NOMO-1 treated with dmso at 0.1 percent for 144 hours (cell line): ENCODE measurements around the gene CELF2.

ENCODE experiments used
- DNase-seq: peaks from one replicate; lab custom pipeline; 2025; ENCODE audit not compliant: unreplicated experiment; lab: John Stamatoyannopoulos, UW

Gene CELF2

DNA sequence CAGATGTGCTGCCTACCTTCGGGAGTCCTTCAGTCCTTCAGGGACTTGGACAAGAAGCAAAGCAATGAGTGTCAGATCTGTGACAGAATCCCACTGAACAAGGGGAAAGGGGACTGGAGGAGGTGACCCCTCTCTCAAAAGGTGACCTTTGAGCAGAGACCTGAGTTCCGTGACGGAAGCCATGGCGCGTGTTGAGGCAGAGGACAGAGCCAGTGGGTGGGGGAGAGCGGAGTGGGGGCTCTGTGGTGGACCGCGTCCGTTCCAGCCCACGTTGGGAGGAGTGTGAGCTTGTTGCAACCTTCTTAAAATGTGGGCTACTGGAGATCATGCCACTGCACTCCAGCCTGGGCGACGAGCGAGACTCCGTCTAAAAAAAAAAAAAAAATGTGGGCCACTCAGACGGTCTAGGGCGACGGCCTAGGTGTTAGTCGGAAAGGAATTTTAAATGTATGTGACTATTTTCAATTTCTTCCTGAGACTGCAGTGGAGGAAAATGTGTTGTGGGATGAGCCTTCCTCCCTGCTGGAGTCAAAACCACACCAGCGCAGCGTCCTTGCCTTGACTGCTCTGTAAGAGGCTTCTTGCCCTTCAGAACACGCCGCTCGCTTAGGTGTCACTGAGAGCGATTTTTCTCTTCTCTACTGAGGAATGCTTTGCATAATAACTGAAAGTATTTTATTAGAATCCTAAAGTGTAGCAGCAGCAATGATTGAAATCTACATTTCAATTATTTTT, 272.7 kb downstream of the CELF2 start:
- DNase-seq: no peak

DNA sequence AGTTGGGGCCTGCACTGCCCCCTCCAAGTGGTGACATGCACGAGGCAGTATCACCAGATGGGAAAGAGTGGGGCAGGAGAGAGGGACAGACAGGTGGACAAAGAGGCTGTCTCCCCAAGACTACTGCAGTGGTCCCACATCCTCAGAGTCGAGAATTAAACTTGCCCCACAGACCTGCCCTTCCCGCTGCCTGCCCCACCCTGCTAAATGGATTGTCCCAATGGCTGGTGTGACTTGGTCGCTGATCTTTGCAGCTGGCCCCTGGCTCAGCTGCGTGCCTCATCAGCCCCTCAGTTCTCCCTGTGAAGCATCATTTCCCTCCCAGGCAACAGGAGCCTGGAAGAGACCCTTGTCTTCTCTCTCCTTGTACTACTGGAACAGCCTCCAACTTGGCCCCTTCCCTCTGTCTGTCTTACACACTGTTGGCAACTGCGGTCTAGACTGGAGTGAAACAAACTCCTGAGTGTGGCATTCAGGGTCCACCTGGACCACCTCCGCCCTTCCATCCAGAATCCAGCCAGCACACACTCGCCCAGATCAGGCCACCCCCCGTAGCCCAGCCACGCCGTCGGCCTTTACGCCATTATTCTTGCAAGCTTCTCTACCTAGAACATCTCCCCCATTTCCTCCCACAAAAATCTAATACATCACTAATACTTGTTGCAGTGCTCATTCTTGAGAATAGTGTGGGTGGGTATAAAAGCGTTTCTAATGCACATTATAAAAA, 275.1 kb downstream of the CELF2 start:
- no peak for DNase-seq

DNA sequence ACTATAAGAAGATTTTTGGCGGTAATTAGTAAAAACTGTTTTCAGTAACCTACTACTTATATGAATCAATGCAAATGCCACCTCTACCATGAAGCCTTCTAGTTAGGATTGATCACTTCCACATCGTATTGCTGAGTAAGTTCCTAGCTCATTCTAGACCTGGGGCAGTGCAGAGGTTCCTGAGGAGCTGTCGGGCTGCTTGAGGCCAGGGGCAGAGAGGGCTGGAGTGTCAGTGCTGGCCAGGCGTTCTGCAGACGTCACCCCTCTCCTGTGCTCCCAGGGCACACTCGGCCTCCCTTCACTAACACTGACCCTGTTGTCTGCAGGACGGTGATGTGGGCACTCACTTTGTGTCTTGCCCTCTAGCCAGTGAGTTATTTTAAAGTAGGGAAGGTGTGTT, 275.7 kb downstream of the CELF2 start:
- DNase-seq: no peak

DNA sequence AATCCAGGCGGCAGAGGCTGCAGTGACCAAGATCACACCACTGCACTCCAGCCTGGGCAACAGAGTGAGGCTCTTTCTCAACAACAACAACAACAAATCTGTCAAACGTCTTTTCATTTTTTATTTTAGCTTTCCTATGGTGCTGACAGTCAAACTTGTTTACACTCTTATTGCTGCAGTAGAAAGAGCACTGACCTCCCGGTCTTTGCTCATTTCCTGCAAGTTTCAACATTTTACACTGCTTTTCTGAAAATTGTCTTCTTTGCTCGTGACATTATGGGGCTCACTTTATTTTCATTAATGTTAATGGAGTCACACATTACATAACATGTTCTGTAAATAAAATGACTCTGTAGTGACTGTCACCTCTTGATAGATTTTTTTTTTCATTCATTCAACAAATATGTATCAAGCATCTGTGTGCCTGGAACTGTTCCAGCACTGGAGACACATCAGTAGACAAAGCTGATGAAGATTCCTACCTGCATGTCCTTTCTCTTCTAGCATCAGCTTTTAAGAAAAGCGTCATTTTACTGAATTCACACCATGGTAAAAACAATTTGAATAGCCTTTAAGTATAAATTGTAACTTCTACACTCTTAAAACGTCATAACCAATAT, 277.3 kb downstream of the CELF2 start:
- DNase-seq: no peak

DNA sequence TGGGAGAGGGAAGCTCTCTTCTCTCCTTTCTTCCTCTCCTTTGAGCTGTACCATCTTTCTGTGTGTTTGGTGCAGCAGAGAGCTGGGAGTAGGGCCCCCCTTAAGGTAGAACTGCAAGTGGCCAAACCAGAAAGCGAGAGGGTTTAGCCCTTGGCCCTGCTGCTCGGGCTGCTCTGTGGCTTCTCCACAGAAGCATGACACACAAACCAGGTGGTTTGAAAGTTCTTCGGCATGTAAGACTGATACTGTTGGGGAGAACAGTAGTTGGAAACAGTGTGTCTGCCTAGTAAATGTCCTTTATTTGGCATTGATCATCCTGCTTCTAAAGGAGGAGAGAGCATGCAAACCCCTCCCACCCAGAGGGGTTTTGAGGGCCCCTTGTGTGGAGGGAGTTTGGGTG, 277.8 kb downstream of the CELF2 start:
- DNase-seq: no peak

DNA sequence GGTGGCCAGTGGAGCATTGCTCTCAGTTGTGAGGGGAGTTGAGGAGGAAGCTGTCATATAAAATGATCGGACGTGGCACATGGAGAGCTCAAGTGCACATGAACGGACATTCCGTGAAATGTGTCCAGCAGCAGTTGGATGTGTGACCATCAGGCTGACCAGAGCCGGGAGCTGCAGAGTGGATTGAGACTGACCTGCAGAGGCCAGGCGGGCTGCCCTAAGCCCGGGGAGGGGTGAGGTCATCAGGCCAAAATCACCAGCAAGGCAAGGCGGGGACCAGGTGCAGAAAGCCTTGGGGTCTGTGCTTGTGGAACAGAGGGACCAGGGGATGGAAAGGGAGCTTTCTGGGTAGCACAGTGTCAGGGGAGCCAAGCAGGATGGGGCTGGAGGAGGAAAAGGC, 279.5 kb downstream of the CELF2 start:
- DNase-seq: no peak

DNA sequence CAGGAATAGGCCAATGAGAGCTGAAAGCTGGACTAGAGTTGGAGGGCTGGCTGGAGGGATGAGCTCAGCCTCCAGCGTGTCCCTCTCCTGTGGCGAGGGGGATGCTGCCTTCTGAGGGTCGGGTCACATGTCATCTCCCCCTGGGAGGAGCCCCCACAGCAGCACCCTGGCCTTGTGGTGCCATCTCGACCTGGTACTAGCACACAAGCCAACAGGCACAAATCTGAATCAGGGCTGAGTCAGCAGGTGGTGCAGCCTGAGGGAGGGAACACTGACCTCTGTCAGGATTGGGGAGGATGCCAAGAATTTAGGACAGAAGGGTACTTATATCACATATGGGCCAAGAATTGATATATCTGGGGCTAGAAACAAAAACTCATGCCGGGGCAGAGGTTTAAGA, 280.4 kb downstream of the CELF2 start:
- DNase-seq: no peak

DNA sequence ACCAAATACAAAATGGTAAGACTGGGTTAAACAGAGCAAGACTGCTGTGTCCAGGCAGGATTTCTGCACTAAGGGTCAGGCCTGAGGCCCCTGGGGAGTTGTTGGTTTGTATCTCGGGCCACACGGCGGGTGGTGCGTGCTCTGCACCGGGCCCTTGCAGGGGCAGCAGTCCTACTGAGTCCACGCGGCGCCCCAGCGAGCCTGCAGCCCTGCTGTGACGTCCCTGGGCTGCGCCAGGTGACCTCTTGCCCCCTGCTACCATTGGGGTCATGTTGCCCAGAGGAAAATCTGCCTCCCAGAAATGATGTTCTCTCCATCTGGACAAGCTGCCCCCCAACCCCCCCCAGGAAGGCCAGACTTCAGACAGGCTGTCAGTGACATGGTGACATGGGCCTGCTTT, 281.5 kb downstream of the CELF2 start:
- DNase-seq: no peak

DNA sequence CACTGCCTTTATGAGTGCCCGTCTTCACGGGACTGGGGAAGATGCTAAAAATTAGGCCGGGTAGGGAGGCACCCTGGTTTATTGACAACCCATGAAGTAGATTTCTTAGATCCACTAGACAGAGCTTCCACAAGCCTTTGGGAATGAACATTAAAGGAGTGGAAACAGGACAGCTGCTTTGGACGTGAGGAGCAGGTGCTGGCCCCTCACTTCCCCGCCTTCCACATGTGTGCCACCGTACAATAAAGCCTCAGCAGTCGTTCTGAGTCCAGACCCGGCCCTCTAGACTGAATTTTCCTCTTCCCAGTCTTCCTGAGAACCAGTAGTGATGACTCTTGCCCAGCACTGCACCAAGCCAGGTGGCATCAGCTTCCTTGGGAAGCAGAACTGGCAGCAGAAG, 282.4 kb downstream of the CELF2 start:
- DNase-seq: no peak

DNA sequence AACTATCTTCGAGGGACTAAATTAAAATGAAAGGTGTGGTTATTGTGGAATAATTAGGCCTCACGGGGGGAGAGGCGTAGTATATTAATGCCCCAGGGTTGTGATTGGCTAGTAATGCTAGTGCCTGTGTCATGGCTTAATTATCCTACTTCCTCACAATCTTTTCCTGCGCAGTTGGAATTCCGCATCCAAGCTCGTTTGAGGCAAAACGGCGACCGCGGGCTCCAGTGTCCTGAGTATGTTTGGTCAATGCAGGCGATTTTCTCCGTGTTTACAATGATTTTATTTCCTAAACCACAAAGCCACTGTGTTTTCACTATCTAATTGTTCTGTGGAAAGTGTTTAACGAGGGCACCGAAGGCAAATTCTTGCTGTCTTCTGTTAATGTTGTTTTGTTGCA, 282.9 kb downstream of the CELF2 start:
- DNase-seq: no peak

DNA sequence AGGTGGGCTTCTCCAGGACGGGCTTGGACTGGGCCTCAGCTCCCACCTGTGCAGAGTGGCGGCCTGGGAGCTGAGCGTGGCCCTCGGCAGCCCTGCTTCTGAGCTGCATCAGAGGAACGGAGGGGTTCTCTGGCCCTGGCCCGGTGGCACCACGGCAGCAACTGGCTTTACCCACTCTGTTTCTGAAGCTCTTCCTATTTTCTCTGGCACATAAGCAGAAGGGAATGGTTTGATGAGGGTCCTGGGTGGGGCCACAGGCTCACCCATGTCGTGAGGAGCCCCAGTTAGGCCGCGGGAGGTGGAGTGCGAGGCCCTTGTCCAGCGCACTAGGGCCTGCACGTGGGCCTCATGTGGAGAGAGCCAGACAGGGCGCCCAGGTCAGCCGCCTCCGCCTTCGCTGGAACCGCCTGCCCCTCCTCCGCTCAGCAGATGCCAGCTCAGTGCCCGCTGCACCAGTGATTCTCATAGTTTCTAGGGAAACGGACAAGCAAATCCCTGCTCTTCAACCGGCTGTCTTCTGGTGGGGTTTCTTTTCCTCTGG, 284.0 kb downstream of the CELF2 start:
- DNase-seq: no peak

DNA sequence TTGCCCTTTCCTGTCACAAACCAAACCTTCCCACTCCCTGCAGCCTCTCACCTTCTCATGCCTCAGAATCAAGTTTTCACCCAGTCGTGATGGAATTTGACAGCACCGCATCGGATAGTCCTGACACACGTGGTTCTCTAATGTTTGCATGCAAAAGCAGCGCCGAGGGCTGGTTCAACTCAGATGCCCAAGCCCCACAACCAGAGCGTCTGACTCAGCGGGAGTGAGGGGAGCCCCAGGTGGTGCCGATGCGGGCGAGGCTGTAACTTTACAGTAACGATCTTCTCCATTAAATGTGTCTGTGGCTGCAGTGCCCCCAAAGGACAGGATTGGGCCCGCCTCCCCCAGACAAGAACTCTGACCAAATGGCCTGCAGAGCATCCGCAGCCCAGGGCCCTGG, 284.5 kb downstream of the CELF2 start:
- DNase-seq: no peak

DNA sequence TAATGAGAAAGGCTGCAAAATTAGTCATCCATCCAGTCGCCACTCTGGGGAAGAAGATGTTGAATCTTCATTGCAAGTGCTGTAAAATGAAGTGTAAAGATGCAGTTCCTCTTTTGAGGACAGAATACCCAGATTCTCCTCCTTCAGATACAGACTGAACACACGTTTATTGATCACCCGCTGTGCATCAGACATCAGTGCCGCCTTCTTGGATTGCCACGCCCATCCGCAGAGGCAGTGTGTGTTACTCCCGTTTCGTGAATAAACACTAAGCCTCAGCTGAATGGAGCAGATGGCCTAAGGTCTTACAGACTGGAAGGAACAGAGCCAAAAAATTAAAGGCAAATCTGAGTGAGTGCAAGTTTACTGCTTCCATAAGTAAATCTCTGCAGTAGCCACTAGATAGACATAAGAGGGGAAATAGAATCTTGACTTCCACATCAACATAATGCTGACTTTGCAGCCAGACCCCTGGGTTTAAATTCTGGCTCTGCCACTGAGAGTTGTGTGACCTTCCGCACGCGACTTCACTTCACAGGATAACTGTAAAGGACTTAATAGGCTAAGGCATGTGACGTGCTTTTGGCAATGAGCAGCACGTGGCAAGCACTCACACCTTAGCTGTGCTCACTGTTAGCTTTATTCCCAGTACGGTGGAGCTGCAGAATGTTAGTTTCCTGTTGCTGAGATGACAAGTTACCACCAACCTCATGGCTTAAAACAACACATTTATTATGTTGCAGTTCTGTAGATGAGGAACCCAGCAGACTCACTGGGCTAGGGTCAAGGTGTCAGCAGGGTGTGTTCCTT, 285.9 kb downstream of the CELF2 start:
- no peak for DNase-seq

DNA sequence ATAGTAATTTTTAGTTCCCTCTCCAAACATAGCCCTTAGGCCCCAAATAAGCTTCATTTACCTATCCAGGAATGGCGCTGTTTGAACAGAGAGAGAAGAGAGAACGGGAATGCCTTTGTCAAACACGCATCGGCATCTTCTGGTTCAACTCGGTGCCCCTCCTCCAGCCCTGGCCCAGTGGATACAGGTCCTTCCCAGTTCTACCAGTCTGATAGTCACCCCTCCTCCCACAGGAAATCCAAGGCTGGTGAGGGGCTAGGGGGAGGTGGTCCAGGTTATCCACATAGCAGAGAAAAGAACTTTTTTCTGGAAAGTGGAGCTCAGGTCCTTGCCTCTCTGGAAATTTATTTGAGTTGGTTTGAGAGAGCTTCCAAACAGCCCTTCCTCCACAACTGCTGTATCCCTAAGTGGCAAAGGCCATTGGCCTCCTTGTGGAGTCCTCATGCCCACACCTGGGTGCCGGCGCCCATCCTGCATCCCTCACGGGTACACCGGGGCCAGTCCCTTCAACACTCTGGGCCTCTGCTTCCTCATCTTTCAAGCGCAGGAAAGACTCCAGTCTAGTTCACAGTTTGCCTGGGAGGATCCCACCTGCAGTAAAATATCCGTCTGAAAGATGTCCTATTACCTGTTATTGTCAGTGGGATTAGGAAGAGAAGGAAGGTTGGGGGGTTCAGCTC, 287.4 kb downstream of the CELF2 start:
- DNase-seq: no peak

DNA sequence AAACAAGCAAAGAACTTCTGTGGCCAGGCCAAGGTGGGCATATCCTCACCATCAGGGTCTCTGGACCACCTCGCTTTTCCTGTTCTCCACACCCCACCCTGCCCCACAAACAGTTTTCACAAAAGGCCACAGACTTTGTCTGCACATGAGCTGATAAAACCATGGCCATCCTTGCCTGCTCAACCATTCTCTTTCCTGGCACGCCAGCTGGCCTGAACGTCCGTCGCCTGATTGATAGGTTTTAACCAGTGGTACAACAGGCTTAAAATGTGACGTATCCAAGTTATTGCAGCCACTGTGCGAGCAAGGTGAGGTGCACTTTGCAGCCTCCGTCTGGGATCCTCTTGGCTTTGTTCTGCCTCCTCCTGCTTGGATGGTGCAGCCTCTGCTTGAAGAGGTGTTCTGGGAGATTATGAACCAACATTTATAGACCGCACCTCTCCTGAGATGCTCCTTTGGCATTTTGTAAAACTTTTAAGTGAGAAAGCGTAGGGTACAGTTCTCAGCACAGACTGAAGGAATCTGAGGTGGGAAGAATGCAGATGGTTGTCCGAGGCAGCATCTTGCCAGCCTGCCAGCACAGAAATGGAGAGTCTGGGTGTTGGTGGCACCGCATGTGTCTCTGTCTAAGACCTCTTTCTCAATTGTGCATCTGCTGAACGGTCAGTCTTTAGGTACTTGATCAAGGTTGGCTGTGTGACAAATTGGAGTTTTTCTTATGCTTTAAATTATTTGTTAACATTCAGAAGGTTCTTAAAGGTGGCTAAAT, 288.3 kb downstream of the CELF2 start:
- DNase-seq: no peak

DNA sequence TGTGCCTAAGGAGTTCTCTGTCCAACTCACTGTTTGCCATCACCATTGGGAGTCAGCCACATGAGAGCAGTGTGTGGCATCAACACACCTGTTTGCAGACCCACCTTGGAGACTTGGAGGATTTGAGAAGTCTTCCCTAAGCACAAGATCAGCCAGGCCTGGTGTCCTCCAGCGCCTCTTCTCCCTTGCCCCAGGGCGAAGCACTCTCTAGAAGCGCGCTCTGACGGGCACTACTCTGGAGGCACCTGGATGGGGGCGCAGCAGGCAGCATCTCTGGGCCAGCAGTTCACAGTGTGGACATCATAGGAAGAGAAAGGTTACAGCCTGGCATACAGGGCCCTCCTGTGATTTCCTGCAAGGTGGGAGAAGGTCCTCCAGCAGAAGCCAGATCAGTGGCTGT, 289.3 kb downstream of the CELF2 start:
- no peak for DNase-seq

DNA sequence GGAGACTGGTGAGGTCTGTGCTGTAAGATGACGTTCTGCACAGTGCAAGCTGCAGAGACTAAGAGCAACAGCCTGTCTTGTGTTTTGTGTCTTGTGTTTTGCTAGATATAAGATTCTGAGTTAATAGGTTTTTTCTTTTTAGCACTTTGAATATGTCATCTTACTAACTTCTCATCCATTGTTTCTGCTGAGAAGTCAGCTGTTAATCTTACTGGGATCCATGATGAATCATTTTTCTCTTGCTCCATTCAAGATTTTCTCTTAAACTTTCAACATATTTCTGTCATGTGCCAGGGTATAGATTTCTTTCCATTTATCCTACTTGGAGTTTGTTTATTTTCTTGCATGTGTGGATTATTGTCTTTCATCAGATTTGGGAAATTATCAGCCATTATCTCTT, 290.3 kb downstream of the CELF2 start:
- no peak for DNase-seq

DNA sequence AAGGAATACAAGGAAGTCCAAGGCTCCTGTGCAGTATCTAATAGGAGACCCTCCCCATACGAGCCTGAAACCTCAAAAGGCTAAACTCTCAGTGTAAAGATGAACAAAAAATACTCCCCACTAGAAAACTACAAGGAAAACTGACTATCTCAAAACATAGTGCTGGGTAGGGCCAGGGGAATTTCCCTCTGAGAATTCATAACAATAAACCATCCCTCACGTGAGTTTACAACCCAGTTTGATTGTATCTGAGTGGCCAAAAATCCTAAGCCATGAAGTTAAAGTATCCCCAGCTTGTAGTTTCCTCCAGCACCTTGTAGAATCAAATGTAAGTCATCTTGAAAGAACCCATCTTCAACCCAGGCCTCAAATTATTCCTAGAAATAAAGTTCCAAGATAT, 293.4 kb downstream of the CELF2 start:
- no peak for DNase-seq

DNA sequence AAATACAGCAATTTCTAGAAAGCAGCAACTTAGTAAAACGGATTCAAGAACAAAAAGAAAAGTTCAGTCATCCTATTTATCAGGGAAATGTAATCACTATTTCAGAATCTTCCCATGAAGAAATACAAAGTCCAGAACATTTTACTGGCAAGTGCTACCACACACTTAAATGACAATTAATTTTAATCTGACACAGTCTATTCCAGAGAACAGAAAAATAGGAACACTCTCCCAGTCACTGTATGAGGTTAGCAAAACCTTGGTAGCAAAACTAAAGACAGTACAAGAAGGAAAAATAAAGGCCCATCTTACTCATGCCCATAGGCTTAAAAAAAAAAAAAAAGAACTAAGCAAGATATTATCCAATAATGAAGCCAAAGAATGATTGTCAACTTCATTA, 295.8 kb downstream of the CELF2 start:
- no peak for DNase-seq
